Measurements from ENCODE around the gene PHLPP2.

GRCh38 chr16:71674229-71674628, 50.3 kb downstream of the PHLPP2 start:
- TF ChIP-seq POLR2A (IDR thresholded peaks at IDR 0.05), result no peak
- TF ChIP-seq CTCF (IDR thresholded peaks at IDR 0.05), result no peak

All from esophagus squamous epithelium (tissue), 4 donors.